ENCODE results near the gene NFX1.

GRCh38 chr9:33374190-33374589 is 83.9 kb downstream of the NFX1 start:
- TF ChIP-seq POLR2A (IDR thresholded peaks at IDR 0.05) (no peak), CTCF (IDR thresholded peaks at IDR 0.05) (no peak), POLR2AphosphoS5 (IDR thresholded peaks at IDR 0.05) (no peak)

Measured in upper lobe of left lung (tissue), 4 donors.